PC-9 (cell line): ENCODE measurements around the gene MAP2K5.

Source experiments
- CTCF ChIP-seq: fragments of 200-600 bp; sonication (generic); conservative IDR thresholded peaks from 2 replicates; pipeline ENCODE4 v1.6.1; 2017; ENCODE audit warnings: mixed run types, antibody characterized with exemption, mild to moderate bottlenecking, moderate library complexity
- EZH2 ChIP-seq: fragments of 200-600 bp; sonication (generic); IDR thresholded peaks from 2 replicates; pipeline ENCODE4 v1.8.0; 2017; ENCODE audit warnings: antibody characterized with exemption, low read depth

- TF ChIP-seq CTCF (no peak), EZH2 (no peak)
Measured at GRCh38 chr15:67509918-67510317, 32.6 kb upstream of the MAP2K5 start.
